T-helper 17 cell (primary cell): Measurements from ENCODE around the gene STX12. TPM values are rescaled to one million over a fixed set of nuclear protein-coding genes. Genes with fewer than 3 reads are reported as not detected.
"Not testable (repeated sequence)": the region's sequence is repeated elsewhere in the genome, so short reads cannot be mapped to it uniquely, and the experiment has no call there.

ENCODE experiments used
- ATAC-seq: fragments of 150-1000 bp; cut with Tn5 transposase; 2 replicates; pipeline ENCODE4 v1.10.0; 2021; ENCODE audit warnings: mild to moderate bottlenecking, moderate library complexity
- DNase-seq, 3 donors: peaks; one replicate each; pipeline versions ENCODE4 v3.0.0 to v3.0.0-alpha.2; 2020 to 2021
- H3K9me3 ChIP-seq: one replicate; pipeline ENCODE4 v1.7.0; 2013; ENCODE audit warnings: low read length, mild to moderate bottlenecking; ENCODE audit not compliant: control insufficient read depth, poor library complexity, severe bottlenecking
- H3K27ac Mint-ChIP-seq: one replicate; pipeline ENCODE4 v1.8.0; 2022; ENCODE audit warnings: mild to moderate bottlenecking, moderate library complexity, mixed read lengths
- H3K27me3 Mint-ChIP-seq: one replicate; pipeline ENCODE4 v1.8.0; 2022; ENCODE audit warnings: mixed read lengths
- H3K36me3 Mint-ChIP-seq: one replicate; pipeline ENCODE4 v1.8.0; 2022; ENCODE audit warnings: low read depth, mixed read lengths
- H3K4me1 Mint-ChIP-seq: one replicate; pipeline ENCODE4 v1.8.0; 2022; ENCODE audit warnings: mild to moderate bottlenecking, mixed read lengths
- H3K4me3 Mint-ChIP-seq: one replicate; pipeline ENCODE4 v1.8.0; 2022; ENCODE audit warnings: mild to moderate bottlenecking, moderate library complexity, mixed read lengths
- total RNA-seq, 4 donors: library from RNA in 2 of 4; stranded (reverse) in 2 of 4; gene quantifications; one replicate each; pipeline ENCODE4 v1.2.3 and lab custom pipeline; 2022 to 2026

The STX12 gene
- total RNA-seq, 2 donors from 2014 or later, result 23.4 to 27.7 TPM

DNA sequence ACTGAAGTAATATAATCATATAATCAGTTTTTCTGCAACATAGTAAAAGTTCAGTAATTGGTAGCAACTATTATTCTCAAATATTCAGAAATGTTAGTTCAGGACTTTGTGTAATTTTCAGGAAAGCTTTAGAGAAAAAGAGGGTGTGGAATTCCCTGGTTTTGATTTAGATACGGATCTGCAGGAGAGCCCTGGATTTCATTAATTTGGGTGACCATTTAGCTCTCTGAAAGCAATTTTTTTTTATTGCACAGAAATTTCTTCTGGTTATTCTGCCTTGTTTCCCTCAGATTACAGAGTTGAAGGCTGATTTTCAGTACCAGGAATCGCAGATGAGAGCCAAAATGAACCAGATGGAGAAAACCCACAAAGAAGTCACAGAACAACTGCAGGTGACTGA lies 13.8 kb upstream of the STX12 start:
- H3K27me3 Mint-ChIP-seq, result no peaks in the 10 kb centered on the region
- peaks cover 4% of the 10 kb centered on the region for H3K36me3 Mint-ChIP-seq
- H3K4me3 Mint-ChIP-seq, result no peak overlapping the region
- H3K27ac Mint-ChIP-seq, result peak overlapping the region; percentile 41
- no peaks in the 10 kb centered on the region for H3K9me3 ChIP-seq
- H3K4me1 Mint-ChIP-seq, result peaks cover 2% of the 10 kb centered on the region
- DNase-seq, result no peak
- ATAC-seq, result no peak

DNA sequence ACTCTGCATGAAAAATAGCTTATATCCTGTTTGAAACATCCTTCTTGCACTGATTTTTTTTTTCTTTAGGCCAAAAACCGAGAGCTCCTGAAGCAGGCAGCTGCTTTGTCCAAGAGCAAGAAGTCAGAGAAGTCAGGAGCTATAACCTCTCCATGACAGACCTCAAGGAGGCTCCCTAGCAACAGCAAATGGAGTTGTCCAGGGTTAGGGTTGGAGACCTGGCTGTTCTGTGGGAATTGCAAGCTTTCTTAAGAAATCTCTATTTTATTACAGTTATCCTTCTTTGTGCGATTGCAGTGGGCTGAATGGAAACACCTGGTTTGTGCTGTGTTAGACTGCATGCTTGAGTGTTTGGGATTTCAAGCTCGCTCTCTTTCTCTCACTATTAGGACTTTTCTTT lies 12.6 kb upstream of the STX12 start:
- no peak overlapping the region for H3K27ac Mint-ChIP-seq
- H3K36me3 Mint-ChIP-seq, result peaks cover 4% of the 10 kb centered on the region
- no peaks in the 10 kb centered on the region for H3K27me3 Mint-ChIP-seq
- DNase-seq, result no peak
- peaks cover 2% of the 10 kb centered on the region for H3K4me1 Mint-ChIP-seq
- no peak for ATAC-seq
- H3K4me3 Mint-ChIP-seq, result no peak overlapping the region
- no peaks in the 10 kb centered on the region for H3K9me3 ChIP-seq

DNA sequence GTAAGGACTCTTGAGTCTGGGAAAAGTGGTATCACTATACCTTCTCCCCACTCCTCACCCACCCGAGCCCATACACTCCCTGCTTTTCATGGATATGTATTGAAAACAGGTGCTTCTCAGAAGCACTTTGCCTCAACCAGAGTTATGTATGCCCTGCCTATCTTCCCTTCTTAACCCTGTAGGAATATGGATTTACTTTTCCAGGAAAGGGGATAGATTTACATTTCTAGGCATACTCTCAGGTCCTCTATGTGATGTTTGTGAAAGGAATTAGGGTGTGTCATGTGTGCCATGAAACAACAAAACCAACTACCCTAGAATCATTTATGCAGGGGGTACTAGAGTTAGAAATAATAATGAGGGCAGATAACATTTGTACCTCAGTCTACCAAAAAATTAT lies 11.0 kb upstream of the STX12 start:
- no peak overlapping the region for H3K4me3 Mint-ChIP-seq
- H3K36me3 Mint-ChIP-seq, result peaks cover 4% of the 10 kb centered on the region
- DNase-seq (no peak), ATAC-seq (no peak)
- H3K4me1 Mint-ChIP-seq, result peaks cover 2% of the 10 kb centered on the region
- H3K27me3 Mint-ChIP-seq, result no peaks in the 10 kb centered on the region
- no peak overlapping the region for H3K27ac Mint-ChIP-seq
- H3K9me3 ChIP-seq, result no peaks in the 10 kb centered on the region

DNA sequence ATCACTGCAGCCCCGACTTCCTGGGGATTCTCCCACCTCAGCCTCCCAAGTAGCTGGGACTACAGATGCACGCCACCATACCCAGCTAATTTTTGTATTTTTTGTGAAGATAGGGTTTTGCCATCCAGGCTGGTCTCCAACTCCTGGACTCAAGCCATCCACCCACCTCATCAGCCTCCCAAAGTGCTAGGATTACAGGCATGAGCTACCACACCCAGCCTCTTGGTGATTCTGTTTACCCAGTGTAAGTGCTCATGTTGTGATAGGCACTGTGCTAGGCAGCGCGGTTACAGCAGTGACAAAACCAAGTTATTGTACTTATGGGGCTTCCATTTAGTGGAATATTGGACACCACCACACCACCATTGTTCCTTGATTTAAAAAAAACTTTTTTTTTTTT lies 9.7 kb upstream of the STX12 start:
- no peaks in the 10 kb centered on the region for H3K27me3 Mint-ChIP-seq
- ATAC-seq, result no peak
- H3K36me3 Mint-ChIP-seq, result peaks cover 4% of the 10 kb centered on the region
- H3K4me3 Mint-ChIP-seq, result peak overlapping the region; percentile 41
- peaks cover 2% of the 10 kb centered on the region for H3K4me1 Mint-ChIP-seq
- H3K27ac Mint-ChIP-seq, result no peak overlapping the region
- DNase-seq, result no peak
- H3K9me3 ChIP-seq, result no peaks in the 10 kb centered on the region

DNA sequence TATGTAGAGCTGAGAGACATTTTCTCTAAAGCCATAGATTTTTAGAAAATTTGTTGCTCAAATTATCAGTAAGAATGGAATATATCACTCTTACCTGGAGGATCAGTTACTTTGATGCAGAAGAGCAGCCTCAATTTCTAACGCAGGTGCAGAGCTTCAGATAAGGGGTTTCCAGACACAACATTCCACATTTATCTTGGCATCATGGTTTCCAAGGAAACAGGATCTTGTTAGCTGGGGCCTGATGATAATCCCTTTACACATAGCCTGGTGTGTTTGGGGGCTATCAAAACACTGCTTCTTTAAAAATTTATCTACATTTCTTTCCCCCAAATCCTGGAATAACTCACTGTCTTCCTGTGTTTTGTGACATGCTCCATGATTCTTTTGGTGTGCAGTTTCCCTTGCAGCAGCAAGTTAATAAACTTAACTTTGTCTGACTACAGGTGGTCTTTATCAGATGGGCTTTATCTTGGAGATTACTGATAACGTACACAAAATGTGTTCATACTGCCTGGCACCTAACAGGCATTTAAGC lies 2.7 kb upstream of the STX12 start:
- Mint-ChIP-seq H3K27me3 (no peaks in the 10 kb centered on the region), H3K4me3 (no peak overlapping the region), H3K27ac (no peak overlapping the region), H3K4me1 (peaks cover 11% of the 10 kb centered on the region), H3K36me3 (no peaks in the 10 kb centered on the region)
- ATAC-seq (no peak), DNase-seq (no peak)
- H3K9me3 ChIP-seq, result no peaks in the 10 kb centered on the region

DNA sequence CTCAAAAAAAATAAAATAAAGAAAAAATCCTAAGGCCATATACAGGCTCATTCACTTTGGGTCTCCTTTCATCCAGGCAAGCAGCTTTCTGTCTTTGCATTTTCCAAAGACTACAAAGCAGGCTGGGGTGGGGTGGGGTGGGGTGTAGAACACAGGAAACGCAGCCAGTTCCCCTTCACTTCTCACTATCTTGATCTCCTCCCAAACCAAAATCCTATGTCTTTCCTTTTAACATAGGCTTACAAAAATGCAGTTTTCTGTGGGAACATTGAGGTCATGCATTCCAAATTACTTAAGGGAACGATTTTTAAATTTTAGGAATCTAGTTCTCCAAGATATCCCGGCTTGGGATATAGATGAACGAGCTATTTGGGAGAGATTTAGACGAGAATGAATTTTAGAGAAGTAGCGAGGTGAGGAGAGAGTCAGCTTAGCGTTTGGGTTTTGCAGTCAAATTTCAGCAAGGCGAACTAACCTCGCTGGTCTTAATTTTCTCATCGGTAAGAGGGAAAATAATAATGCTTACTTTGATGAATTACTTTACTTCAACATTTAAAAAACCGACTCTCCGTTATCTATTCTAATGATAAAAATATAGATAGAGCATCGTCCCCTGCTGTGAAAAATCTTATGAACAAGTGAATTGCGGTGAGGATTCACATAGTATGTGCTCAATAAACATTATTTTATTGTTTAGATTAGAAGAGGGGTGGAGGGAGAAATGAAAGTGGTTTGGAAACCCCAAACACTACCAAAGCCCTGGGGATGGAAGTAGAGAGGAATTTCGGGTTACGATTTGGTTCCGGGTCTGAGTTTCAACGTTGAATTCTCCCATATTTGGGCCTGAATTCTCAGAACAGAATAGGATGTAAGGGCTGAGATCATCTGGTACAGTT lies 735 bp upstream of the STX12 start:
- ATAC-seq (no peak), DNase-seq (no peak)
- H3K36me3 Mint-ChIP-seq, result peaks cover 9% of the 10 kb centered on the region
- H3K4me3 Mint-ChIP-seq, result peak overlapping the region; percentile 98
- H3K27me3 Mint-ChIP-seq, result no peaks in the 10 kb centered on the region
- H3K4me1 Mint-ChIP-seq, result peaks cover 22% of the 10 kb centered on the region
- peak overlapping the region; percentile 97 for H3K27ac Mint-ChIP-seq
- H3K9me3 ChIP-seq, result no peaks in the 10 kb centered on the region

DNA sequence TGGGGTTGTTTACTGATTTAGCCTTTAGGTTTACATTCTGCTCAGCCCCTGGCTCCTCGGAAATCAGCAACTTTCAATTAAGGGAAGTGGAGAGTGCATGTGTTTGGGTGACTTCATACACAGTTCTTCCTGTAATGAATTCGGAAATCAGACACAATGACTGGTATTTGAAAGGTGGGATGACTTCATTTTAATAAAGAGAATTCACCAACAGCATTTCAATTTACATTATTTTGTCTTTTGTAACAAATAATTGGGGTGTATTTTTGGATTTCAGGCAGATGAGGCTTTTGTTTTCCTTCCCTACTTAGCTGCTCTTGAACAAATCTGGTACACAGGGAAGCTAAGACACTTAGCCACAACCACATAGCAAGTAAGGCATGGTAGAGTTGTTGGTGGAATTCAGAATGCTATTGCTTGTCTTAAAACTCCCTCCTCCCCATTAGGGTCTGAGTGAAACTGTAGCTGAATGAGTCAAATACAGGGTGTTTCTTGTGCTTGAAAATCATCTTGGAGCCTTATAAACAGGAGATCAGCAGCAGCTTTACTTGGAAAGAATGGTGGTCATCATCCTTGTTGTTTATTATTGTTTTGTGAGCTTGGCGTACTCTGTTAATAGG lies 917 bp downstream of the STX12 start:
- H3K4me1 Mint-ChIP-seq, result peaks cover 23% of the 10 kb centered on the region
- H3K27ac Mint-ChIP-seq, result peak overlapping the region; percentile 97
- ATAC-seq (peak; percentile 3), DNase-seq (no peak)
- no peaks in the 10 kb centered on the region for H3K9me3 ChIP-seq
- H3K4me3 Mint-ChIP-seq, result peak overlapping the region; percentile 98
- no peaks in the 10 kb centered on the region for H3K27me3 Mint-ChIP-seq
- peaks cover 9% of the 10 kb centered on the region for H3K36me3 Mint-ChIP-seq

DNA sequence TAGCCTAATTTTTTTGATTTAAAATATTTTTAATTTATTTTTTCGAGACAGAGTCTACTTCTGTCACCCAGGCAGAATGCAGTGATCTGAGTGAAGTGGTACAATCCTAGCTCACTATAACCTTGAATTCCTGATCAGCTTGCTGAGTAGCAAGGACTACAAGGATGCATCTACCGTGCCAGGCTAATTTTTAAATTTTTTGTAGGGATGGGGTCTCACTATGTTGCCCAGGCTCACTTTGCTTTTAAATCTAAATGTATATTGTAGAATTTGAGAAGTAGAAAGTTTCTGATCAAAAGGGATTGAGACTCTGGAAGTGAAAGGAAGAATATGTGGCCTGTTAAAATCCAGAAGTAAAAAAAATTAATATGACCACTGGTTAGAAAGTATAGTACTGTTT lies 1.6 kb downstream of the STX12 start:
- Mint-ChIP-seq H3K27me3 (no peaks in the 10 kb centered on the region), H3K4me3 (no peak overlapping the region), H3K36me3 (peaks cover 9% of the 10 kb centered on the region), H3K27ac (peak overlapping the region; percentile 97), H3K4me1 (peaks cover 25% of the 10 kb centered on the region)
- DNase-seq (no peak), ATAC-seq (no peak)
- no peaks in the 10 kb centered on the region for H3K9me3 ChIP-seq

DNA sequence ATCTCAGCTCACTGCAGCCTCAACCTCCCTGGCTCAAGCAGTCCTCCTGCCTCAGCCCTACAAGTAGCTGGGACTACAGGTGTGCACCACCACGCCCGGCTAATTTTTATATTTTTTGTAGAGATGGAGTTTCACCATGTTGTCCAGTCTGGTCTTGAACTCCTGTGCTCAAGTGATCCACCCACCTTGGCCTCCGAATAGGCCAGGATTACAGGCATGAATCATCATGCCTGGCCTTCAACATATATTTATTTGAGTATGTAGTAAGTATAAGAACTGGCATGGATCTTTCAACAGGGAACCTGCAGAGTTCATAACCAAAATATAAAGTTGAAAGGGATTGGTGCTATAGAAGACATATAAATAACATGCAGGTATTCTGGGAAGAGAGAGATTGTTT lies 2.3 kb downstream of the STX12 start:
- H3K4me3 Mint-ChIP-seq, H3K9me3 ChIP-seq, DNase-seq, ATAC-seq, H3K36me3 Mint-ChIP-seq, H3K27me3 Mint-ChIP-seq: not testable (repeated sequence)
- Mint-ChIP-seq H3K27ac (peak overlapping the region; percentile 97), H3K4me1 (peaks cover 25% of the 10 kb centered on the region)

DNA sequence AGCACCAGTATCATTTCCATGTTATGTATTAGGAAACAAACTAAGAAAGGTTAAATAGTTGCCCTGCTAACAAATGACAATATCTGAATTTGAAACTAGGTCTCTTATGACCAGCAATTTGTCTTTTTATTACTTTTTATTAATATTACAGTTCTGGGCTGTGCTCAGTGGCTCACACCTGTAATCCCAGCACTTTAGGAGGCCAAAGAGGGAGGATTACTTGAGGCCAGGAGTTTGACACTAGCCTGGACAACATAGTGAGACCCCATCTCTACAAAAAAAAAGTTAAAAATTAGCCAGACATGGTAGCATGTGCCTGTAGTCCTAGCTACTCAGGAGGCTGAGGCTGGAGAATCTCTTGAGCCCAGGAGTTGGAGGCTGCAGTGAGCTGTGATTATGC lies 3.3 kb downstream of the STX12 start:
- not testable (repeated sequence) for H3K9me3 ChIP-seq, DNase-seq, ATAC-seq, H3K4me3 Mint-ChIP-seq, H3K36me3 Mint-ChIP-seq, H3K27me3 Mint-ChIP-seq
- peaks cover 25% of the 10 kb centered on the region for H3K4me1 Mint-ChIP-seq
- peak overlapping the region; percentile 97 for H3K27ac Mint-ChIP-seq

DNA sequence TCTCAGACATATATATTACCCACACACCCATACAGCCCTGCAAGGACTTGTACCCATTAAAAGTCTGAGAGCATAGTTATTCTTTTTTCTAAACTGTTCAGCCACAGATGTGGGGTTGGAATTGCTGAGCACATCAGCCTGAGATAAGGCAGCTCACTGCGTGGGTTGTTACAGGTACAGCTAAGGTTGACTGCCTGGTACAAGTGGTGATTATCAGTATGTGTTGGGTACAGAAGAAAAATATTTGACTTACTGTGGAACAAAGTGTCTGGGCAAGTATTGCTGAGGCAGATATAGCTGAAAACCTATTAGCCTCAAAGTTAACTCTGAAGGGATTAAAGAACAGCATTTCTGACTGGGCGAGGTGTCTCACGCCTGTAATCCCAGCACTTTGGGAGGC lies 5.0 kb downstream of the STX12 start:
- Mint-ChIP-seq H3K4me1 (peaks cover 19% of the 10 kb centered on the region), H3K36me3 (peaks cover 9% of the 10 kb centered on the region), H3K27me3 (no peaks in the 10 kb centered on the region), H3K27ac (peak overlapping the region; percentile 56), H3K4me3 (no peak overlapping the region)
- ATAC-seq (no peak), DNase-seq (no peak)
- H3K9me3 ChIP-seq, result no peaks in the 10 kb centered on the region

DNA sequence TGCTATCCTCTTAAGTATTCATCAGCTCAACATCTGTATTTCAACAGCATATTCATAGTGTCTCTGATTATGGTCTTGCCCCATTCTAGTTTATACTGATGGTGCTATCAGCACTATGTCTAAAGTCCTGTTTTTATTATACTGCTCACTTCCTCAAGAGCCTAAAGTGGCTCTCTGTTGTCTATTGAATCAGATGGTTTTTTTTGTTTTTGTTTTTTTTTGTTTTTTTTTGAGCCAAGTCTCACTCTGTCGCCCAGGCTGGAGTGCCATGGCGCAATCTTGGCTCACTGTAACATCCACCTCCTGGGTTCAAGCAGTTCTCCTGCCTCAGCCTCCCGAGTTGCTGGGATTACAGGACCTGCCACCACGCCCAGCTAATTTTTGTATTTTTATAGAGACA lies 6.1 kb downstream of the STX12 start:
- H3K27ac Mint-ChIP-seq, result peak overlapping the region; percentile 56
- H3K4me3 Mint-ChIP-seq, result no peak overlapping the region
- ATAC-seq, result no peak
- no peaks in the 10 kb centered on the region for H3K27me3 Mint-ChIP-seq
- H3K9me3 ChIP-seq, result no peaks in the 10 kb centered on the region
- peaks cover 9% of the 10 kb centered on the region for H3K36me3 Mint-ChIP-seq
- peaks cover 15% of the 10 kb centered on the region for H3K4me1 Mint-ChIP-seq
- DNase-seq, result no peak

DNA sequence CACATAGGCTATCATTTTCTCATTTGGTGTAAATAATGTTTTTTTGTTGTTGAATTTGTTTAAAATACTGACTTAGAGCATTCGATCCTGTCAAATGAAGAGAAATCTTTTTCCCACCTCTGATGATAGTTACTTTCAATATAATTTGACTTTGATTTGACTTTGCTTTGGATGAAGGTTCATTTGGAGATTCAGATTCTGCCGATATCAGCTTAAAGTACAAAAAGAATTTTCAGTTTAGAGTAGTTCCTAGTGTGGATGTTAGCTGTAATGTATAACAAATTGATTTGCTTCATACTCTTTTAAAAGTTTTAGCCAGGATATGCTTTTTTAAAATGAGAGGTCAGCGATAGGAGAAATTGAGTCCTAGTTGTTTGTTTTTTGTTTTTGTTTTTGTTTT lies 9.9 kb downstream of the STX12 start:
- ATAC-seq (no peak), DNase-seq (no peak)
- H3K4me3 Mint-ChIP-seq, result no peak overlapping the region
- H3K4me1 Mint-ChIP-seq, result peaks cover 17% of the 10 kb centered on the region
- H3K27me3 Mint-ChIP-seq, result no peaks in the 10 kb centered on the region
- H3K27ac Mint-ChIP-seq, result no peak overlapping the region
- H3K9me3 ChIP-seq, result no peaks in the 10 kb centered on the region
- no peaks in the 10 kb centered on the region for H3K36me3 Mint-ChIP-seq
